ENCODE measurements around the gene EIF2B5. TPM values are rescaled to one million over a fixed set of nuclear protein-coding genes. Genes with fewer than 3 reads are reported as not detected.

The EIF2B5 gene
- total and polyA plus RNA-seq, 5 experiments from 2014 or later: 45.8 to 93.5 (median 66.6) TPM

DNA sequence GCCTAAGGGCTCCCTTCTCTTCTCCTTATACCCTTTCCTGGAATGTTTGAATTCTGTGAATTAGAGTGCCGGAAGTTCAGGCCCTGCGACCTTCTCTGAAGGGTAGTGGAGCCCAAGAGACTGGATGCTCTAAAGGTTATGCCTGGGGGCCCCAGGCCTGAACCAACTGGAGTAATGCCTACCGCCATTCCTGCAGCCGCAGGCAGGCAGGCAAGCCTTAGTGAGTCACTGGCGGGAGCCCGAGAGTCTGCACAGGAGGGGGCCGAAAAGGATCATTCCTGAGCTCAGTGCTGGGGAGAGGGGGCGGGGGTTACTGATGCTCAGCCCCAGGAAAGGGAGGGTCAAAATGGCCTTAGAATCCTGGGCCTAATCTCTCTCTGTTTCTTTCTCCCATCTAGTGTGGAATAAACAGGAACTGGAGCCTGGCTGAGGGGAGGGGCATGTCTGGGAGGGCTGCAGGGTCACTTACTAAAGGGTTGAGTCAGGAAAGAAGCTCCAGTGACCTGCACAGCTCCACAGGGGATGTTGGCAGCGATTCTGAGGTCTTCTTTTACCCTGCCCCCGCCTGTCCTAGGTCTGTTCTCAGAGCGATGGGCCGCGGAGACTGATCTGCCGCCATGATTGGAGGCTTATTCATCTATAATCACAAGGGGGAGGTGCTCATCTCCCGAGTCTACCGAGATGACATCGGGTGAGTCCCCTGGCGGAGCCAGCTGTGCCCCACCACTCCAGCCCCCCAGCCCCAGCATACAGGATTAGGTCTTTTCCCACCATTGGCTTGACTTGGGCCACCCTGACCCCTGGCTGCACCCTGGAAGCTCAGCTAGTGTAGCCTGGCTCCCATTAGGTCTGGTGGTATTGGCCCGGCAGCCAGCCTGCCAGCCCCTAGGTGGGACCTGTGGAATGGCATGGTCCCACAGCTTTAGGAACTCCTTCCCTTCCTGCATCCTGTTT, 41.5 kb downstream of the EIF2B5 start:
- Mint-ChIP-seq H3K27me3 (no peaks in the 10 kb centered on the region), H3K27ac (peak overlapping the region in 5 of 10 donors; percentile 19 to 76 (median 49))
- no peak for DNase-seq

DNA sequence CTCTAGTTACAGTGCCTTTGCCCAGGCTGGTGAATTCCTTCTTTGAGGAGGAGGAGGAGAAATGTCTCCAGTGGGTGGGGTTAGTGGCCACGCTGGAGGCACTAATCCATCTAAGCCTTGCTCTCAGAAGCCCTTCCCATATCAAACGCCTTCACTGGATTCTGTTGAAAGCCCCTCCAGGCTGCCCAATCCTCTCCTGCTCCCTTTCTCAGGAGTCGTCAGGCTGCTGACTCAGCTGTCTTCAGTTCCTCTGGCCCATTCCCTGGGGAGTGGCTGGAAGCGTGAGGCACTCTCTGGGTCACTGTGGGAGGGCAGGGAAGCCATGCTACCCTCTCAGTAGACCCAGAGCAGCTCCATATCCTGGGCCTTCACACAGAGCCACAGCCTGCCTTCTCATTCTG, 42.2 kb downstream of the EIF2B5 start:
- H3K36me3 Mint-ChIP-seq: peaks cover 0 to 37% (median 17%) of the 10 kb centered on the region in 3 donors
- no peak overlapping the region for H3K27ac Mint-ChIP-seq
- no peaks in the 10 kb centered on the region for H3K27me3 Mint-ChIP-seq
- ATAC-seq (no peak), DNase-seq (no peak)
- no peaks in the 10 kb centered on the region for H3K9me3 Mint-ChIP-seq
- POLR2A ChIA-PET: interaction anchor here (1.1 kb wide), 1 partner anchor 9 kb away, joined by 4 read pairs; the partner anchor contains the start of gene ABCF3
- peaks cover 12 to 42% (median 37%) of the 10 kb centered on the region in 4 donors for H3K4me1 Mint-ChIP-seq
- H3K4me3 Mint-ChIP-seq: peak overlapping the region in 5 of 10 donors; percentile 28 to 98 (median 71)

More for the DNA sequence above, 41.5 kb downstream of the EIF2B5 start:
- Mint-ChIP-seq H3K4me1 (peaks cover 12 to 42% (median 37%) of the 10 kb centered on the region in 4 donors), H3K36me3 (peaks cover 0 to 33% (median 11%) of the 10 kb centered on the region in 3 donors), H3K9me3 (no peaks in the 10 kb centered on the region), H3K4me3 (peak overlapping the region; percentile 49 to 98 (median 95))
- ATAC-seq: no peak
- POLR2A ChIA-PET: interaction anchor here (0.9 to 1.1 kb wide), 3 partner anchors 8 to 65 kb away, joined by 3 to 4 read pairs (median 3); partner anchors contain the start of gene ABCF3

DNA sequence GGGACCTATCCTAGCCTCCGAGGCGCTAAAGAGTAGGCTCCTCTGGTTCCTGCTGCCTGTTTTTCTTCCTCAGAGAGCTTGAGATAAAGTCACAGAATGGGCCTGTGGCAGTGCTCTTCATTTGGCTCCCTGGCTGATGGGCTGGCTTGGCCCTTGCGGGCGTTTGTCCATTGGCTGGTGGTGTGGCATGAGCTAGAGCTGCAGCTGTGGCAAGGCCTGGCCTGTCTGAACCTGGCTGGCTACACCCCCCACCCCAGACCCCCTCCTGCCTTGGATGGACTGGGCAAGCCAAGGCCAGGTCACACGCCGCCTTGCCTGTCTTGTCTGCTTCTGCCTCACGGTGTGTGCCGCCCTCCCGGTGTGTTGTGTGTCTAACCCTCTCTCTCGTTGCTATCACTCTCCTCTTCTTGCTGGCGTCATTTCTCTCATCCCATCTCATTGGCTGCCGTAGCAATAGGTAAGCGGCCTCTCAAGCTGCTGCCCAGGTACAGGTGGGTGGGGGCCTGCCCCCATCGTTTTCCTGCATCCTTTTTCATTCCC, 42.7 kb downstream of the EIF2B5 start:
- ATAC-seq (no peak), DNase-seq (no peak)
- POLR2A ChIA-PET: interaction anchor here (1.1 kb wide), 1 partner anchor 8 kb away, joined by 4 read pairs; the partner anchor contains the start of gene ABCF3
- H3K36me3 Mint-ChIP-seq: peaks cover 0 to 42% (median 21%) of the 10 kb centered on the region in 3 donors
- H3K27ac Mint-ChIP-seq: peak overlapping the region in 4 of 10 donors; percentile 9 to 57 (median 34)
- H3K4me1 Mint-ChIP-seq: peaks cover 12 to 42% (median 37%) of the 10 kb centered on the region in 4 donors
- H3K4me3 Mint-ChIP-seq: peak overlapping the region in 5 of 10 donors; percentile 16 to 64 (median 35)
- no peaks in the 10 kb centered on the region for H3K9me3 Mint-ChIP-seq
- H3K27me3 Mint-ChIP-seq: no peaks in the 10 kb centered on the region

DNA sequence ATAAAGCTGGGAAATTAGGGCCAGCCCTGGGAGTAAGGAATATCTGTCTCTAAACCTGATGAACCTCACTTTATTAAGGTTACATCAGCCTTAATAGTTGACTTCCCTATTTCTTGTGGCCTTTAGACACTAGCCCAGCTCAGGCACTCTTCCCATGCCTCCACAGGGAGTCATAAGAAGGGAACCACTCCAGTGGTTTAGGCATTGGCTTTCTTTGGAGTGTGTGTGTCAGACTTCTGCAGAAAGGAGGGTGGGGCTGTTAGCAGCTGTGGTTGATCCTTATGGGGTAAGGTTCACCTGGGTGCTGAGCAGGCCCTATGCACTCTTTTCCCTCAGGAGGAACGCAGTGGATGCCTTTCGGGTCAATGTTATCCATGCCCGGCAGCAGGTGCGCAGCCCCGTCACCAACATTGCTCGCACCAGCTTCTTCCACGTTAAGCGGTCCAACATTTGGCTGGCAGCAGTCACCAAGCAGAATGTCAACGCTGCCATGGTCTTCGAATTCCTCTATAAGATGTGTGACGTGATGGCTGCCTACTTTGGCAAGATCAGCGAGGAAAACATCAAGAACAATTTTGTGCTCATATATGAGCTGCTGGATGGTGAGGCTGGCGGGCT, 43.5 kb downstream of the EIF2B5 start:
- Mint-ChIP-seq H3K27ac (peak overlapping the region in 3 of 10 donors; percentile 34 to 60 (median 48)), H3K4me1 (peaks cover 10 to 42% (median 37%) of the 10 kb centered on the region in 4 donors), H3K27me3 (no peaks in the 10 kb centered on the region), H3K9me3 (no peaks in the 10 kb centered on the region), H3K4me3 (peak overlapping the region in 2 of 10 donors; percentile 20 to 64), H3K36me3 (peaks cover 0 to 49% (median 21%) of the 10 kb centered on the region in 3 donors)
- POLR2A ChIA-PET: interaction anchor here (0.8 kb wide), 1 partner anchor 15 kb away, joined by 3 read pairs; no protein-coding TSS in a partner anchor
- no peak for ATAC-seq
- no peak for DNase-seq

DNA sequence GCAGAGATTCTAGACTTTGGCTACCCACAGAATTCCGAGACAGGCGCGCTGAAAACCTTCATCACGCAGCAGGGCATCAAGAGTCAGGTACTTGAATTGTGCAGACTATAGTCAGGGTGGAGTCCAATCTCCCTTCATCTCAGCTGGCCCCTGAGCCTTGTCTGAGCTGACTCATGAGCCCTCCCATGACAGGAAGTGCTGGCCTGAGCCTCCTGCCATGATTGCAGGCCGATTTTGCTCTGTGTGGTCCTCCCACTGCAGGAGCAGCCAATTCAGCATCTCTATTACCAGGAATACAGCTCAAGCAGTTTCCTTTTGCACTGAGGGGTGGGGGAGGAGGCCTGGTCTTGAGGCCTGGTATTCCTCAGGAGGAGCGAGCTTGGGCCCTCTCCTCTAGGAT, 45.0 kb downstream of the EIF2B5 start:
- H3K27ac Mint-ChIP-seq: no peak overlapping the region
- DNase-seq: no peak
- peaks cover 11 to 42% (median 34%) of the 10 kb centered on the region in 4 donors for H3K4me1 Mint-ChIP-seq
- H3K9me3 Mint-ChIP-seq: no peaks in the 10 kb centered on the region
- H3K27me3 Mint-ChIP-seq: no peaks in the 10 kb centered on the region
- POLR2A ChIA-PET: interaction anchor here (0.6 to 1.0 kb wide), 2 partner anchors 74 to 193 kb away, joined by 3 read pairs; no protein-coding TSS in a partner anchor
- H3K36me3 Mint-ChIP-seq: peaks cover 0 to 56% (median 21%) of the 10 kb centered on the region in 3 donors
- H3K4me3 Mint-ChIP-seq: no peak overlapping the region
- no peak for ATAC-seq

DNA sequence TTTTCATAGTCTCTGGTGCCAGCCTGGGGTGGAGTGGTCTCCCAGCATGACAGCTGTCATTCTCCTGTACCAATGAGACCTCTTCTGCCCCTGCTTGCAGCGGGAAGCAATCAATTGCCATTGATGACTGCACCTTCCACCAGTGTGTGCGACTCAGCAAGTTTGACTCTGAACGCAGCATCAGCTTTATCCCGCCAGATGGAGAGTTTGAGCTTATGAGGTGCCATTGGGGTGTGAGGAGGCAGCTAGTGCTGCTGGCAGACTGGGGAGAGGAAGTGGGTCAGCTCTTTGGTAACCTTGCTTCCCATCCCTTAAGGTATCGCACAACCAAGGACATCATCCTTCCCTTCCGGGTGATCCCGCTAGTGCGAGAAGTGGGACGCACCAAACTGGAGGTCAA, 46.4 kb downstream of the EIF2B5 start:
- Mint-ChIP-seq H3K36me3 (peaks cover 0 to 56% (median 21%) of the 10 kb centered on the region in 3 donors), H3K4me3 (no peak overlapping the region), H3K27me3 (no peaks in the 10 kb centered on the region), H3K4me1 (peaks cover 9 to 38% (median 30%) of the 10 kb centered on the region in 4 donors), H3K9me3 (no peaks in the 10 kb centered on the region), H3K27ac (no peak overlapping the region)
- no peak for DNase-seq
- no peak for ATAC-seq
- POLR2A ChIA-PET: interaction anchor here (0.5 to 0.6 kb wide), 2 partner anchors 36 to 815 kb away, joined by 3 to 5 read pairs; no protein-coding TSS in a partner anchor

DNA sequence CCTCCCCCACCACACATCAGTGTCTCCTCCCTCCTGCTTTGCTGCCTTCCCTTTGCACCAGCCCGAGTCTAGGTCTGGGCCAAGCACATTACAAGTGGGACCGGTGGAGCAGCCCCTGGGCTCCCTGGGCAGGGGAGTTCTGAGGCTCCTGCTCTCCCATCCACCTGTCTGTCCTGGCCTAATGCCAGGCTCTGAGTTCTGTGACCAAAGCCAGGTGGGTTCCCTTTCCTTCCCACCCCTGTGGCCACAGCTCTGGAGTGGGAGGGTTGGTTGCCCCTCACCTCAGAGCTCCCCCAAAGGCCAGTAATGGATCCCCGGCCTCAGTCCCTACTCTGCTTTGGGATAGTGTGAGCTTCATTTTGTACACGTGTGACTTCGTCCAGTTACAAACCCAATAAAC, 48.5 kb downstream of the EIF2B5 start:
- DNase-seq (no peak), ATAC-seq (no peak)
- POLR2A ChIA-PET: interaction anchor here (1.2 to 3.5 kb wide), 3 partner anchors 8 to 49 kb away, joined by 3 to 29 read pairs (median 4); partner anchors contain the start of gene EIF2B5
- Mint-ChIP-seq H3K4me1 (peaks cover 19 to 42% (median 37%) of the 10 kb centered on the region in 4 donors), H3K4me3 (no peak overlapping the region), H3K27ac (peak overlapping the region in 1 of 10 donors; percentile 10), H3K9me3 (no peaks in the 10 kb centered on the region), H3K27me3 (no peaks in the 10 kb centered on the region), H3K36me3 (peaks cover 0 to 64% (median 21%) of the 10 kb centered on the region in 3 donors)

DNA sequence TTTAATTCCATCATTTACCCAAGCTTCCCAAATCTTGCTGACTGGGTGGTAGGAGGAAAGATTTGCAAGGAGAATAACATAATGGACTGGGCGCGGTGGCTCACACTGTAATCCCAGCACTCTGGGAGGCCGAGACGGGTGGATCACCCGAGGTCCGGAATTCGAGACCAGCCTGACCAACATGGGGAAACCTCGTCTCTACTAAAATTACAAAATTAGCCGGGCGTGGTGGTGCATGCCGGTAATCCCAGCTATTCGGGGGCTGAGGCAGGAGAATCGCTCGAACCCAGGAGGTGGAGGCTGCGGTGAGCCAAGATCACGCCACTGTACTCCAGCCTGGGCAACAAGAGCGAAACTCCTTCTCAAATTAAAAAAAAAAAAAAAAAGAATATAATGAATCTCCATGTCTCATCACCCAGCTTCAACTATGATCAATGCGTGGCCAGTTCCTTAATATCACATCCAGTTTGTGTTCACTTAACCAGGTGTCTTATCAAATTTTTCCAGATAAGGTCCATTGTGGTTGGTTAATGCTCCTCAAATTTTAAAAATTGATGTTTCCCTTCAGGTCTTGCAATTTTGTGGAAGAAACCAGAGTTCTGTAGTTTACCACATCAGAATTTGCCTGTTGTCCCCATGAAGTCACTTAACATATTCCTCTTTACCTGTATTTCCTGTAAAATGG, 49.5 kb downstream of the EIF2B5 start:
- POLR2A ChIA-PET: interaction anchor here (0.7 to 3.5 kb wide), 5 partner anchors 9 to 548 kb away, joined by 3 to 29 read pairs (median 4); partner anchors contain the start of genes EIF2B5 and PSMD2

DNA sequence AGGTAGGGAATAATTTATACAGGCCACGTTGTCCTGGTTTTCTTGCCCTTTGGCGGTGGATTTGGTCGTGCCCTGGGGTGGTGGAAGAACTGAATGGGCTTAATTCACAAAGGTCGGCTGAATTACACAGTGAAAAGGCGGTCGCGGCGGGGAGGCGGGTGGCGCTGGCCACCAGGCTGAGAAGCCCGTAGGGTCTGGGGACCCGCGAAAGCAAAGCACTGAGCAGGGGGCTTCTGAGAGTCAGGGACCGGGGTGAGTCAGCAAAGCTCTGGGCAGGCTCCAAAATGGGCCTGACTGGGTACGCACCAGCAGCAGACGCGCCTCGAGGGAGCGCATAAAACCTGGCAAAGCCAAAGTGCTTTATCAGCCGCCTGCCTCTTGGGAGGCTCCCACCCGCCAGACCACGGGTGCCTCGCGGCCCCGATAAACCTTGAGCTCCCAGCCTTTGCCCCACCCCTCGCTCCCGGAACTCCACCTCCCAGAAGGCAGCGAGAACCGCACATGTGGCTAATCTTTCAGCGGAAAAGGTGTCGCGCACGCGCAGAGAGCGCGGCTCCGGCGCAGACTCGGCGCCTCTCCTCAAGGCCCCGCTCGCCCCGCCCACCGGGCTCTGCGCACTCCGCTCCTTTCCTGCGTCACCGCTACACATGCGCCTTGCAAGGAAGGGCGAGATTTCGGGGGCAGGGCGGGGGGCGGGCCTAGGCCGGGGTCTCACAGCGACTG, 50.5 kb downstream of the EIF2B5 start:
- POLR2A ChIA-PET: interaction anchor here (0.5 to 3.5 kb wide), 10 partner anchors 9 to 549 kb away, joined by 3 to 29 read pairs (median 4); partner anchors contain the start of gene PSMD2
- Mint-ChIP-seq H3K4me1 (peaks cover 22 to 54% (median 37%) of the 10 kb centered on the region in 4 donors), H3K27me3 (no peaks in the 10 kb centered on the region), H3K36me3 (peaks cover 0 to 64% (median 14%) of the 10 kb centered on the region in 3 donors), H3K27ac (peak overlapping the region; percentile 89 to 99 (median 98)), H3K9me3 (no peaks in the 10 kb centered on the region), H3K4me3 (peak overlapping the region; percentile 94 to 99 (median 97))
- peak; percentile 92 to 93 for ATAC-seq
- DNase-seq: peak; percentile 93 to 100 (median 99)

More for the DNA sequence above, 49.5 kb downstream of the EIF2B5 start:
- Mint-ChIP-seq H3K27ac (peak overlapping the region in 8 of 10 donors; percentile 68 to 99 (median 96)), H3K4me1 (peaks cover 22 to 45% (median 37%) of the 10 kb centered on the region in 4 donors), H3K27me3 (no peaks in the 10 kb centered on the region), H3K4me3 (peak overlapping the region in 9 of 10 donors; percentile 94 to 99 (median 97)), H3K9me3 (no peaks in the 10 kb centered on the region), H3K36me3 (peaks cover 0 to 64% (median 15%) of the 10 kb centered on the region in 3 donors)
- ATAC-seq: no peak
- no peak for DNase-seq

DNA sequence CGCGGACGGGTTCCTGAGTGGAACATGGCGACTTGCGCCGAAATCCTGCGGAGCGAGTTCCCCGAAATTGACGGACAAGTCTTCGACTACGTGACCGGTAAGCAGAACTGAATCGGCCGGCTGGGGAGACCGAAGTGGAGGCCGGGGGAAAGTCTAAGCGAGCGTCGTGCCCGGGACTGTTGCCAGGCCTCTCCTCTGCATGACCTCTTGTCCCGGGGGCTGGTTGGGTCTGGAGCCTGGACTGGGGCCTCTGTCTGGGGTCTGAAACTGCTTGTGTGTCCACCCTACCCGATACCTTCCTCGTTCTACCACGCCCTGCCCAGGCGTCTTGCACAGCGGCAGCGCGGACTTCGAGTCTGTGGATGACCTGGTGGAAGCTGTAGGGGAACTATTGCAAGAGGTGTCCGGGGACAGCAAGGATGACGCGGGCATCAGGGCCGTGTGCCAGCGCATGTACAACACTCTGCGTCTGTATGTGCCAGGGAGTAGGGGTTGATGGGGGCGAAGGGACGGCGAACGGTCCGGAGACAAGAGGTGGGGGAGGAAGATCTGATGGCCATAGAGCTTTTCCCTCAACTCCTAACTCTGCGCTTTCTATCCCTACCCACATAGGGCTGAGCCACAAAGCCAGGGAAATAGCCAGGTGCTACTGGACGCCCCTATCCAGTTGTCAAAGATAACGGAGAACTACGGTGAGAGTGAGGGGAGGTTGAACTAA, 51.2 kb downstream of the EIF2B5 start, which contains the start of gene ABCF3:
Gene ABCF3, plus strand, starts transcription at position 16 of the 718 bp plus-strand sequence. Its CDS starts 9 bp downstream, at position 25.
- peak; percentile 26 to 31 for ATAC-seq
- H3K27me3 Mint-ChIP-seq: no peaks in the 10 kb centered on the region
- H3K9me3 Mint-ChIP-seq: no peaks in the 10 kb centered on the region
- peaks cover 22 to 54% (median 37%) of the 10 kb centered on the region in 4 donors for H3K4me1 Mint-ChIP-seq
- peak within 1 kb of the TSS; percentile 89 to 99 (median 98) for H3K27ac Mint-ChIP-seq
- H3K4me3 Mint-ChIP-seq: peak within 1 kb of the TSS; percentile 94 to 99 (median 97)
- POLR2A ChIA-PET: interaction anchor here (0.5 to 3.5 kb wide), 10 partner anchors 8 to 154 kb away, joined by 3 to 29 read pairs (median 4); partner anchors contain the start of genes EIF2B5 and PSMD2
- peaks cover 0 to 64% (median 15%) of the 10 kb centered on the region in 3 donors for H3K36me3 Mint-ChIP-seq
- DNase-seq: no peak

Data from naive thymus-derived CD8-positive, alpha-beta T cell (primary cell).